GM10847 (cell line): ENCODE measurements around the gene CCDC85B.
A peak's percentile ranks its signal among the peaks of the same experiment; 100 is the strongest.

Source experiments
- POLR2A ChIP-seq: IDR thresholded peaks from 2 replicates; pipeline ENCODE4 v1.6.1; 2011; ENCODE audit not compliant: insufficient read length; ENCODE audit errors: extremely low read depth

The CCDC85B gene

GRCh38 chr11:65890324-65891218 lies at the start of gene CCDC85B:
Gene CCDC85B, plus strand, starts transcription at chr11:65890673. Its CDS starts 111 bp downstream, at chr11:65890784.
- peak; percentile 99 for TF ChIP-seq POLR2A

- TF ChIP-seq POLR2A, result no peak
Measured at GRCh38 chr11:65842144-65842543, 48.3 kb upstream of the CCDC85B start.

- TF ChIP-seq POLR2A, result no peak
Measured at GRCh38 chr11:65843811-65844210, 46.7 kb upstream of the CCDC85B start.

- TF ChIP-seq POLR2A, result no peak
Measured at GRCh38 chr11:65844231-65844872, 46.1 kb upstream of the CCDC85B start.

DNA sequence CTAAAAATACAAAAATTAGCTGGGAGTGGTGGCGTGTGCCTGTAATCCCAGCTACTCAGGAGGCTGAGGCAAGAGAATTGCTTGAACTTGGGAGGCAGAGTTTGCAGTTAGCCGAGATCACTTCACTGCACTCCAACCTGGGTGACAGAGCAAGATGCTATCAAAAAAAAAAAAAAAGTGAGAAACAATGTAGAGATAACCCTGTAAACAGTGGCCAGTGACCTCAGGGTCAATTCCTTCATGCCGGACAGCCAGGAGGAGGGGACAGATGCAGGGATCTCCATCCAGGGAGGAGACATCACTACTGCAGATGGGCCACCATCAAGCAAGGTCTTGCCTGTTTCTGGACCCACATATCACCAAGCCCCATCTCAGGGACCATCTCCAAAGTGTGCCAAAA lies 42.7 kb upstream of the CCDC85B start:
- TF ChIP-seq POLR2A, result no peak

GRCh38 chr11:65849366-65849765 lies 41.1 kb upstream of the CCDC85B start:
- no peak for TF ChIP-seq POLR2A

- no peak for TF ChIP-seq POLR2A
Measured at GRCh38 chr11:65849771-65850216, 40.7 kb upstream of the CCDC85B start.

- TF ChIP-seq POLR2A, result no peak
Measured at GRCh38 chr11:65850217-65851082, 40.0 kb upstream of the CCDC85B start.

DNA sequence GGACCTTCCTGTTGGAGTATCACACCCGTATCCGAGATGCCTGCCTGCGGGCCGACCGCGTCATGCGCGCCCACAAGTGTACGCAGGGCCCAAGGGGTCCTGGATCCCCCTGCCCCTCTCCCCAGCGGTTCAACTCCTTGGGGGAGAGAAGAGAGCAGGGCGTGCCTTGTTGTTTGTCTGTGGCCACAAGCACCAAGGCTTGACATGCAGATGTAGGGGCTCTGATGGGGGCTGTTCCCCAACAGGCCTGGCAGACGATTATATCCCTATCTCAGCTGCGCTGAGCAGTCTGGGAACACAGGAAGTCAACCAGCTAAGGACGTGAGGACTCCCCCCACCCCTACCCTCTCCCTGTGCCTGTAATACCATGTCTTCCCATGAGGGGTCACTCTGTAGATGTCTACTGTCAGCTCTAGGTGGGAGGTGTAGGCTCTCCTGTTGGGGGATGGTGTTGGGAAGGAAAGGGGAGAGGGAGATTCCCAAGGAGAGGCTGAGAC lies 39.3 kb upstream of the CCDC85B start:
- TF ChIP-seq POLR2A, result no peak

- TF ChIP-seq POLR2A, result peak; percentile 2
Measured at GRCh38 chr11:65851811-65852507, 38.5 kb upstream of the CCDC85B start.

GRCh38 chr11:65852508-65853245 lies 37.8 kb upstream of the CCDC85B start:
- TF ChIP-seq POLR2A, result no peak

DNA sequence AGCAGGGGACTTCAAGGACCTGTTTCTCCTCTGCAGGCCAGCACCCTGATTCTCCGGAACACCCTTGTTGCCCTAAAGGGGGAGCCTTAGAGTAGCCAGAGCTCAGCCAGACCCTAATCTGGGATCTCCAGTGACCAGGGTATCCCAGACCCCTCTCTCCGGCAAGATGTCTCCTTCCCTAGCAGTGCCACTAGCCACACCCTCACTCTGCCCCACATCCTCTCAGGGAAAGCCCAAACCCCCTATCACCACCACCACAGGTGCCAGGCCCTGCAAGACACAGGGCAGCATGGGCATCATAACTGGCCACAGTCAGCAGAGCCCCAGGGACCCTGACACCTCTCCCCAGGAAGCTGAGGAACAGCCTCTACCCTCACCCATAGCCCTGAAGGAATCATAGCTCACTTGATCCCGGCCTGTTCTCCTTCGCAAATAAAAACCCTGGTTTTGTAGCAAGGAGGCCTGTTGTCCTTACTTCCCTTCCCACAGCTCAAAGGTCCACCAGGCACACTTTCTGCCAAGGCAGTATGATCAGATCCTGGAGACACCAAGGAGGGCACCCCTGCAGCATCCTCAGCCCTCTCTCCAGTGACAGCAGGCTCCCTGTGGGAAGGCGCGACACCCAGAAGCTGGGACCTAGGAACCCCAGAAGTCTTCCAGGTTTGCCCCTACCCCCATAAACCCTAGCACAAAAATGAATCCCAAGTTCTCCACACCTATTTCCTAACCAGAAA lies 37.1 kb upstream of the CCDC85B start:
- TF ChIP-seq POLR2A, result no peak

DNA sequence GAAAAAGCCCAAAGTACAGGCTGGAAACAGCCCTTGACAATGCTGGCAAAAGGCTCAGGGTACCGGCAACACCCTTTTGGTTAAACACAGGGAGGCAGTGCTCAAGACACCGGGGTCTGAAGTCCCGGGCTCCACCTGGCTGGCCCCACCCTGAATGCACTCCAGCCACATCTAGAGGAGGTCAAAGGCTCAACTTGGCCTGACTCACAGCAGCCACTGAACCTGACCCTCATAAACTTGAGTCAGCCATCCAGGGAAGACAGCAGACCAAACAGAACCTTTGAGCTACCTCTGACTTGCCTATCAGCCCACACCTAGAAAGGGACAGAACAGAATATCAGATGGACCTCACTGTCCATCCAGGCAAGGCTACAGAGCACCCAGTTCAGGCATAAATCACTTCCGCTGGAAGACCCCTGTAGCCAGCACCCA lies 36.3 kb upstream of the CCDC85B start:
- TF ChIP-seq POLR2A, result no peak
